D721Med (cell line): ENCODE measurements around the gene SOAT1.

ENCODE experiments used
- DNase-seq: peaks from one replicate; pipeline ENCODE4 v3.0.0; 2011; ENCODE audit warnings: low spot score; ENCODE audit not compliant: insufficient read length
- FAIRE-seq: peaks from 2 replicates; lab custom pipeline; 2011; peaks lifted over from hg19 to GRCh38; lab: Jason Lieb, UNC
- CTCF ChIP-seq: IDR thresholded peaks from 2 replicates; pipeline ENCODE4 v1.5.1; 2012; ENCODE audit warnings: mild to moderate bottlenecking, control low read depth; ENCODE audit not compliant: insufficient read depth; ENCODE audit errors: missing control alignments

The SOAT1 gene

GRCh38 chr1:179305450-179305849 lies 11.9 kb downstream of the SOAT1 start:
- TF ChIP-seq CTCF, result no peak
- FAIRE-seq (no peak), DNase-seq (no peak)

DNA sequence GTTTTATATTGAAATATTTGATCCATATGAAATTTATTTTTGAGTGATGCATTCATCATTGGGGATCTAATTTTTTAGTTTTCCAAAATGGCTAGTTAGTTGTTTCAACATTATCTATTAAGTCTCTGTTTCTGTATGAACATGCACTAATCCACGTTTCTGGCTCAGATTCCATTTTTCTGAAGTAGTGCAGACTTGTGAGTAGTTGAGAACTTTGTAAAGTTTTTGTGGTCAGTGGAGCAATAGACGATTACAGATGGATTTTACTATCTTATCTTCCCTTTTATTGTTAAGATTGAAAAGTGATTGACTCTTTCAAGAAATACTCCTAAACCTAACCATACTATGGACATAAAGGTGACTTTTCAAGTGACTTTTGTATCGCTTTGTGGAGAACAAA lies 16.7 kb downstream of the SOAT1 start:
- TF ChIP-seq CTCF, result no peak
- no peak for DNase-seq
- FAIRE-seq, result no peak

DNA sequence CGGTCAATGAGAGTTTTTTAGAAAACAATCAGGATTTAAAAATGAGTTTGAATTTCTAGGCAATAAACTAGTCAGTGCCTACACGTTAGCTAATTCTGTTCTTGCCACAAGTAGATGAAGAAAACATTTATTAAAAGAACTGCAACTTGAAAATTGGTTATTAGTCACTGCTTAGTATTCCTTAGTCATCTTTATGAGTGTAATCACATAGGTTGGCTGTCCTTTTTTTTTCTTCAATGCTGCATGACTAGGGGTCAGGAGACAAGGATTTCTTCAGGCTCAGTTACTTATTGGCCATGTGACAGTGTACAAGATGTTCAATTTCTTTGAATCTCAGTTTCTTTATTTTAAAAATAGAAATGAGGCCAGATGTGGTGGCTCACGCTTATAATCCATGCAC lies 17.1 kb downstream of the SOAT1 start:
- no peak for TF ChIP-seq CTCF
- FAIRE-seq (peak; percentile 46), DNase-seq (no peak)

- FAIRE-seq (no peak), DNase-seq (no peak)
- TF ChIP-seq CTCF, result no peak
These were observed 17.6 kb downstream of the SOAT1 start for GRCh38 chr1:179311149-179311700.

DNA sequence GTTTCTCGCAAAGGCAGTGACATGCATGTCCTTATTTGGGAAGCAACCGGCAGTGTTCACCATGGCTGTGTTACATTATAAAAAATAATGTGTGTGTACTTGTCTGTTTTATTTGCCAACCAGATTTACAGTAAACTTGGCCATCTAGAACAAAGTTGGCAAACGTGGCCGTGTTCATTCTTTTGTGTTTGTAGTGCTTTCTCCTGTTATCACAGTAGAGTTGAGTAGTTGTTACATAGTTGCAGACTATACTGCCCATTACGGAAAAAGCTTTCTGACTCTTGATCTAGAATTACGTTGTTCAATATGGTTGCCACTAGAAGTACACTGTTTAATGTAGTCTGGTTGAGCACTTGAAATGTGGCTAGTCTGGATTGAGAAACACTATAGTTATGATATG lies 19.4 kb downstream of the SOAT1 start:
- no peak for DNase-seq
- FAIRE-seq, result no peak
- no peak for TF ChIP-seq CTCF

DNA sequence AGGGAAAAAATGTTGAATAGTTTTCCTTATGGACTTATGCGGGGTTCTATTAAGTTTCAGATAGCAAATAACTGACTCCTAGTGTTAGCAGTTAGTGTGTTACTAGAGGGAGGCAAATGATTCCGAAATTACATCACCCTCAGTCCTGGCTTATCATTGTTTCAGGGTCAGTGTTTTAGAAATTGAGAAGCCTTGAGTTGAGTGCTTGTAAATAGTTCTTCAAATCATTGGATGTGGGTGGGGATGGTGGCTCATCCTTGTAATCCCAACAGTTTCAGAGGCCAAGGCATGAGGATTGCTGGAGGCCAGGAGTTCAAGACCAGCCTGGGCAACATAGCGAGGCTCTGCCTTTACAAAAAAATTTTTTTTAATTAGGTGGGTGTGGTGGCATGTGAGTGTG lies 21.3 kb downstream of the SOAT1 start:
- DNase-seq (no peak), FAIRE-seq (no peak)
- TF ChIP-seq CTCF, result no peak

GRCh38 chr1:179318491-179318890 lies 24.9 kb downstream of the SOAT1 start:
- TF ChIP-seq CTCF, result no peak
- no peak for DNase-seq
- FAIRE-seq, result no peak
